ENCODE results near the gene RNU6-8. TPM values are rescaled to one million over a fixed set of nuclear protein-coding genes. Genes with fewer than 3 reads are reported as not detected.

The RNU6-8 gene
- total RNA-seq, 1 donor from 2014 or later: not detected

DNA sequence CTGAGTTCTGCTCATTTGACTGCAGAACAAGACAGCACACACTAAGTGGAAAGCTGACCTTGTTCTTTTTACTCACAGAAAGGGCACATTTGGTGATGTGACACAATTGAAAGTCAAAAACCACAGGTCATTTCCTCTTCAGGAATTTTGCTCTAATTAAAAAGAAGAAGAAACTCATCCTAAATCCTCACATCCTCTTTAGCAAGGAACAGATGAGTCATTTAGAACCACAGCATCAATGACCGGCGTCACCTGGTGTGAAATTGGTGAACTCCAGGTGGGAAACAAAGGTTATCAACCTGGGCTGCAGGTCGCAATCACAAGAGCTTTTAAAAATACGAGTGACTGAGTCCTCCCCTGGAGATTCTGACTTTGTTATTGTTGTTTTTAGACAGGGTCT, 2.9 kb upstream of the RNU6-8 start:
- DNase-seq (ENCODE audit: low spot score): no peak
- ATAC-seq: no peak

DNA sequence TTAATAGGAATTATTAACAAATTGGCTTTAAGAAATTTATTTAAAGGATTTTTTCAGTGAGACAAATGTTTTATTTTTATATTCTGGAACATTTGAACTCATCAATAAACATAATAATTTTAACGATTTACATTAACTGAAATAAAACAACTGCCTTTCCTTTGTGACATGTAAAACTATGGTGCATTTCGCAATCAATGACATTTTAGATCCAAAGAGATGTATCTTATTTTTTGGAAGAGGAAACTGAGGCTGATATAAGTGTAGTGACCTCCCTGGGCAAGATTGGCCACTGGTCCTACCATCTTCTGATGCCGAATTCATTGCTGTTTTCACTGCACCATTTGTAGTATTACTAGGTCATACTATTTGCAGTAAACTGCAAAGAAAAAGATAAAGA, 2.5 kb upstream of the RNU6-8 start:
- DNase-seq (ENCODE audit: low spot score): no peak
- ATAC-seq: no peak

DNA sequence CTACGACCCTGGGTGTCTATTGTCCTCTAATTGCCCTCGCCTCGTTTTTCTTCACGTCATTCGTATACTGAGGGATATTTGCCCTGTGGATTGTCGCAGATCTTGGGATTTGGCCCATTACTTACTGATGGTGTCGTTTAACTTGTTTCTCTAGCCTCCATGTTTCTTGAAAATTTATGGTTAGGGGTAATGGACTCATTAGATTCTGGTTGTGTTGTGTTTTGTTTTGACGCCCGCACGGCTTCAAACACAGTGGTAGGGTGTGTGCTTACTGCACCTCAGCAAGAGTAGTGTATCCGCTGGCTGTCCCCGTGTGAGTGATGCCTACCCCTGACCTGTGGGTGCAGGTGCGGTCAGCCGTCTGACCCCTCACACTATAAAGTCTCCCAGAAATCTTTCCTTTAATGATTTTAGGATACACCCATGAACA, 874 bp upstream of the RNU6-8 start:
- DNase-seq (ENCODE audit: low spot score) (peak; percentile 51), ATAC-seq (peak; percentile 29)

DNA sequence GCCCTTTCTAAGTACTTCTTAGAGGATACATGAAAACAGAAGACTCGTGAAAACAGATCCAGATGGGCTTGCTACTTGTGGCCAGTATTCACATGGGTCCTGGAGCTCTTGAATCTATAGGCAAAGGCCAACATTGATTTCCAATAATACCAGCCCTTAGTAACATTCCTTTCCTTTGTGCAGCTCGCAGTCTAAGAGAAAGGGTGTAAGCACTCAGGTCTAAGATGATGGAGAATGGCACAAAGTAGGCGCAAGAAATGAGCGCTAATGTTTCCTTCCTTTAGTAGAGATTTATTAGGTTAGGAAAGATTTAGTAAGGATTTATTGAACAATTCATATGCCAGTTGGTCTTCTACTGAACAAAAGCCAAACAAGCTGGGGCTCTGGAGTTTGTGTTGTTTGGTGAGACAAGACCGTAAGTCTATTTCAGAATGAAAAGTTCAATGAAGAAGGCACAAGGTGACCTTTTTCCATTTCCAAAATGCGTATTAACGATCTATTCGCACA, 525 bp downstream of the RNU6-8 start:
- DNase-seq (ENCODE audit: low spot score): no peak
- no peak for ATAC-seq

DNA sequence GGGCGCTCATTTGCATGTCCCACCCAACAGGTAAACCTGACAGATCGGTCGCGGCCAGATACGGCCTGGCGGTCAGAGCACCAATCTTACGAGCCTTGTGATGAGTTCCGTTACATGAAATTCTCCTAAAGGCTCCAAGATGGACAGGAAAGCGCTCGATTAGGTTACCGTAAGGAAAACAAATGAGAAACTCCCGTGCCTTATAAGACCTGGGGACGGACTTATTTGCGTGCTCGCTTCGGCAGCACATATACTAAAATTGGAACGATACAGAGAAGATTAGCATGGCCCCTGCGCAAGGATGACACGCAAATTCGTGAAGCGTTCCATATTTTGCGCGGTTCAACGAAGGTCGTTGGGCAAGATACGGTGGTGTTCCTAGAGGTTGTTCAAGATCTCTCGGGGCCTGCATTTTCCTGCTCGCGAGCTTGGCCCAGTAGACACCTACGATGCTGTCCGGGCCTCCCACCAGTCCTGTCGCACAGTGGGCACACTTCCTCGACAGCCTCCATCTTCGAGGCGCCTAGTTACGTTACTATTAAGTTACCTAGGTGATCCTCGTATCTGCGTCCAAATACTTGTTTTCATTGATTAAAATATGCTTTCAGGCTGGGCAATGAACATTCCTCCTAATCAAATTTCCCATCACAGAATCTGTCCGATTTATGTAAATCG, 1.1 kb downstream of the RNU6-8 start, which contains the start of gene RNU6-7:
TSS of gene RNU6-7 (plus strand) at position 230 of the 675 bp plus-strand sequence.
- no peak for DNase-seq (ENCODE audit: low spot score)

DNA sequence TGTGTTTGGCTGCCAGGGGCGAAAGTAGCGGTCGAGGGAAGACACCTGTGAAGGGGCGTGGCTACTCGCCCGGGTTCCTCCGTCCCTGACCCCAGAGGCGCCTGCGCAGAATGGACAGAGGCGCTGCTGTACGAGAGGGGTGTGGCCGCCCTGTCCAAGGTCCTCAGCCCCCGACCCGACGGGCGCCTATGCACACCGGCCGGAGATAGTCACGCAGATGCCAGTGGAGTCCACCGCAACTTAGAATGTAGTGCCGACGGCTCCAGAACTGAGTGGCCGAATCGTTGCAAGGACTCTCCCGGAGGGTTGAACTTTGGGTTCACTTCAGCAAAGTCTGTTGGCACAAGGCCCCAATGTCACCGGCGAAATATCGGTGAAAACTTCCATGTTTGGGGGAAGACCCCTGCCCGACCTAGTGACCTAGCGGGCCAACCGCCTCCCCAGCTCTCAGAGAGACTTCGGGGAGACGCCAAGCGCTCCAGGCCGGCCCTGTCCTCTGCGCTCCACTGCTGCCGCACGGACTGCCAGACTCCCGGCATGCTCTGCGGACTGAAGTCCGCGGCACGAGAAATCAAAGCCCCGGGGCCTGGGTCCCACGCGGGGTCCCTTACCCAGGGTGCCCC, 1.8 kb downstream of the RNU6-8 start:
- ATAC-seq (peak; percentile 81), DNase-seq (ENCODE audit: low spot score) (peak; percentile 97)

More for the DNA sequence above, 1.1 kb downstream of the RNU6-8 start, which contains the start of gene RNU6-7:
- ATAC-seq: no peak

DNA sequence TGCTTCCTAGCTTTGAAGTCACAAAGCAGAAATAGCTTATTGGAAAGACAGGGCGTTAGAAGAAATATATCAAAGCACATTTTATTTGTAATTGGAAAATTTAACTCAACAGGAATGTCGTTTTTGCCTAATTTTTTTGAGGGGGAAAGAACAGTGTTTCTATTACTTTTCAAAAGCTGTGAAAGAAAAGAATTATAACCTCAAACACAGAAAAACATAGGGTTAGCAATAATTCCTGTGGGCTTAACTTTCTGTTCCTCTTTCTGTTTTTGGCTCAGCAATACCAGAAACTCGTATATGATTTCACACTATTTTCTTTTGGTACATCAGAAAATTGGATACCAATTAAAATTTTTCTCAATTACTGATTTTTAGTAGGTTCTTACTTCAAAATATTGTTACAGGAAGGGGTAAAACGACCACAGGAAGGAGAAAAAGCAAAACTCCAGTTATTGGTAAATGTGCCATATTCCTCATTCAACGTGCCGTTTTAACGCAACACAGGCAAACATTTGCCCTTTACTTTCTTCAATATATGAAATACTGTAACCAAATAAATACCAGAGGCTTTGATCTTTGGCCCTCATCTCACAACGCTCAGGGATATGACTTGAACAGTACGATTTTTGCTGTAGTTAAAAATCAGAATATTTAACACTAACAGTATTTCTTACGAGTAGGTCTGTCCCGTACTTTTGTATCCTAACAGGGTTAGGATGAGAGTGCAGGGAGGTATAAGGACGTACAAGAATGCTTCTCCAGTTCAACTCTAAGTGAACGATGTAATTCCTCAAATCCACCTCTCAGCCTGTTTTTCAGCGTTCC, 2.5 kb downstream of the RNU6-8 start:
- DNase-seq (ENCODE audit: low spot score): no peak
- ATAC-seq: no peak

DNA sequence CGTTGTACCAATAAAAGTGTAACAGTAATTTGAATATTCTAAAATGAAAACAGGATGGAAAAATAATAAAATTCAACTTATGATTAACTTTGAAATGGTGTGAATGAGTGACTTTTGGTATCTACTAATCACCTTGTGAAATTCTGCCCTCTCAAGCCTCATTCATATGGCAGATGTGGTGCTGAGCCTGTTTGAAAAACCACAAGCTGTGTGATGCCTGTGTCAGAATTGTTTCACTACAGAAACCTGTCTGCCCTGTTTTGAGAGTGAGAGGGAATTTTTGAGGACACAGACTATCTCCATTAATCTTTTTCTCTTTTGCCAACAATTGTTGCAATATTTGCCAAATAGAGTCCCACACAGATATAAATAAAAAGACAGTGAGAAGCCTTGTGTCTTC, 5.2 kb downstream of the RNU6-8 start:
- ATAC-seq: no peak

DNA sequence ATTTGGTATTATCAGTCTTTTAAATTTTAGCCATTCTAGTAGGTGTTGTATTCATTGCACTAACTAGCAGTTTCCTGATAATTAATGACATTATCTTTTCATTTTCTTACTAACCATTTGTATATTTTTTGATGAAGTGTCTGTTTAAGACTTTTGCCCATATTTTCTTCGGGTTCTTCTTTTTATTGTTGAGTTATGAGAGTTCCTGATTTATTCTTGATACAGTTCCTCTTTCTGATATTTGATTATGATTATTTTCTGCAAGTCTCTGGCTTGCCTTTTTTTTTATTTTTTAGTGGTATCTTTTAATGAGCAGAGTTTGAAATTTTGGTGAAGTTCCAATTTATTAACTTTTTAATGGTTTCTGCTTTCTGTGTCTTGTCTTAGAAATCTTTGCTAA, 7.4 kb downstream of the RNU6-8 start:
- no peak for ATAC-seq
- DNase-seq (ENCODE audit: low spot score): no peak

More for the DNA sequence above, 5.2 kb downstream of the RNU6-8 start:
- no peak for DNase-seq (ENCODE audit: low spot score)

DNA sequence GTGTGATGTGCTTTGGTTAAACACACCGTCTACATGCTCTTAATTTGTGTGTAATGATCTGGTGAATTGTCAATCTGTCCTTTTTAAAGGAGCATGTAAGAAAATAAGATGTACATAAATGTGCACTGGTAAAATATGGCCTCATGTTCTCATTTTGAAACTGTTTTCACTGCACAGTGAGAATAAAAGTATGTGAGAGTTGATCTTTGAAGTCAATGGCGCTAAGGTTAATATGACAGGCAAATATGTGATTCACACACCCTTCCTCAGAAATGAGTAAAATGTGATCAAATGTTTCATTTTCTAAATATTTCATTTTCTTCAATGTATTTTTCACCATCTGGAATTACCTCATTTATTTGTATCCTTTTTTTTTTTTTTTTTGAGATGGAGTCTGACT, 9.5 kb downstream of the RNU6-8 start:
- ATAC-seq: no peak

DNA sequence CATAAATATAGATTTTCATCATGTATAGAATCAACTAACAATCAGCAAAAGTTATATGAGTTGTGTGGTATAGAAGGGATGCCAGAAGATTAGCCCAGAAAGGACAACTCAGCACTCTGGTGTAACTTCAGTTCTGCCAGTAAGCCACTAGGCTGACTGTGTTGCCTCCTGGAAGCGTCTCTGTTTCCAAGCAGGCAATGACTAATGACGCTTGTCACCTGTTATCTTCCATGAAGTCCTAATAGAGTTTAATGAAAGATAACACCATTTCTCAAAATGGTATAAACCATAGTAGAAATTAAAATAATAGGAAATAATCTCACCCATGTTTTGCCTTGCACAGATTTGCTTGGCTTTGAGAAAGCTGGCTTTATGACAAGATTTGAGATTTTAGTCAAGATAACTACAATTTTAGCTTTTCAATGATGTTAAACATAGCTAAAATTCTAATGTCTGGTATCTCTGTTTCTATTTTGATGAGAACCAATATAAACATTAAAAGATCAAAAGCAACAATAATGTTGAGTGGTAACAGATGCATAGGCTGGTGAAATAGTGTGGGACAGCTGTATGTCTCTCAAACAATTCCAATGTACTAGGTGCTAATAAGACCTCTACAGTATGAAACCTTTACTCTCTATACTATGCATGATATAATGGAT, 10.2 kb downstream of the RNU6-8 start:
- DNase-seq (ENCODE audit: low spot score) (no peak), ATAC-seq (no peak)

More for the DNA sequence above, 9.5 kb downstream of the RNU6-8 start:
- no peak for DNase-seq (ENCODE audit: low spot score)

DNA sequence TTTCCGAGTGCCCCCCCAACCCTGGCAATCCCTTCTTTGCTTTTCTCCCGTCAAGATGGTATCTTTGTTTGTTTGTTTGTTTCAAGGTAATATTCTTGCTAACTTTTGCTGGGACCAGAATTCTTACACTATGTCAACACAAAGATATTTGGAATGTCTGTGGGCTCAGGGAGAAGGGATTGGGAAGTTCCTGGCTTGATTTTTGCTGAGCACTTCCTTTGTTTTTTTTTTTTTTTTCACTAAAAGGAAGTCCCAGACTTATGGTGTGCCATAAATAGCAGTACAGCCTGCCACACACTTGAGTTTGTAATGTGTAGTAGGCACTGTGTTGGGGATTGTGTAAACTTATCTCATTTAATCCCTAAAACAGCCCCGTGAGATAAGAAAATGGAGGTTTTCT, 12.4 kb downstream of the RNU6-8 start:
- ATAC-seq (no peak), DNase-seq (ENCODE audit: low spot score) (no peak)

DNA sequence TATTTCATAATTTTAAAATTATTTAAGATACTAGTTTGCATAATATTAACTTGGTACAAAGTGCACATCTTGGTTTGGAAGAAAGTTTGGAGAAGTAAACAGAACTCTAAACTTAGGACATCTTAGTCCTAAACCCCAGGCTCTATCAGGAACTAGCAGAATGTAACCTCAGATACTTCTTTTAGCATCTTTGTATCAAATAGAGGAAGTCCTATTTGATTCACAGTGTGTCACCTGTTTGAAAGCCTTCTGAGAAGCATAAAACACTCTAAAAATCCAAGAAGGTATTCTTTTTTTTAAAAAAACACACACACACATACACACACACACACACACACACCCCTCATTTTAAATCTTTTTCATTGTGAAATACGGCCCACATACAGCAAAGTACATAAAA, 13.3 kb downstream of the RNU6-8 start:
- DNase-seq (ENCODE audit: low spot score) (no peak), ATAC-seq (no peak)

DNA sequence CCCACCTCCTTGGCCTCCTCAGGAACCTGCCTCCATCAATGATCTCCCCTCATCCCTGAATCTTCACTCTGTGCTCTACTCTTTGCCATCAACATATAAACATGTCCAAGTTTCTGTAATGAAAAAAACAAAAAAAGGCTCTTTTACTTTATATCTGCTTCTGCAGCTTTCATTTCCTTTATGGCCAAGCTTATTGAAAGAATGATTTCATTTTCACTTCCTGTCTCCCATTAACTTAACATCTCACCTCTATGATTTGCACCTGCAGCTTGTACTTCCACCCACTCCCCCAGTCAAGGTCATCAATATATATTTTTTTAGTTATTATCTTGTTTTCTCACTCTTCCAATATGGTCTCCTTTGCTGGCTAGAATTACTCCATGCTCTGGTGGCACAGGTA, 16.8 kb downstream of the RNU6-8 start:
- DNase-seq (ENCODE audit: low spot score) (no peak), ATAC-seq (no peak)

DNA sequence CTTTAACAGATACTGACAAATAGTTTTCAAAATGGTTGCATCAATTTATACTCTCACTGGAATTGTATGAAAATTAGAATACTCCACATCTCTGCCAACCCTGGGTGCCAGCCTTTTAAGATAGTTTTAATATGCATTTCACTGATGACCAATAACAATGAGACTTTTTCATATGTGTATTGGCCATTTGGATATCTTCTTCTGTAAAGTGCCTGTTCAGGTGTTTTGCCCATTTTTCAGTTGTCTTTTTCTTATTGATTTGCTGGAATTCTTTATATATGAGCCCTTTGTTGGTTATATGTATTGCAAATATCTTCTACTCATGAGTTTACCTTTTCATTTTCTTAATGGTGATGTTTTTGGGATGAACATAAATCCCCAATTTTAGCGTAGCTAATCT, 18.0 kb downstream of the RNU6-8 start:
- DNase-seq (ENCODE audit: low spot score): no peak
- ATAC-seq: no peak

DNA sequence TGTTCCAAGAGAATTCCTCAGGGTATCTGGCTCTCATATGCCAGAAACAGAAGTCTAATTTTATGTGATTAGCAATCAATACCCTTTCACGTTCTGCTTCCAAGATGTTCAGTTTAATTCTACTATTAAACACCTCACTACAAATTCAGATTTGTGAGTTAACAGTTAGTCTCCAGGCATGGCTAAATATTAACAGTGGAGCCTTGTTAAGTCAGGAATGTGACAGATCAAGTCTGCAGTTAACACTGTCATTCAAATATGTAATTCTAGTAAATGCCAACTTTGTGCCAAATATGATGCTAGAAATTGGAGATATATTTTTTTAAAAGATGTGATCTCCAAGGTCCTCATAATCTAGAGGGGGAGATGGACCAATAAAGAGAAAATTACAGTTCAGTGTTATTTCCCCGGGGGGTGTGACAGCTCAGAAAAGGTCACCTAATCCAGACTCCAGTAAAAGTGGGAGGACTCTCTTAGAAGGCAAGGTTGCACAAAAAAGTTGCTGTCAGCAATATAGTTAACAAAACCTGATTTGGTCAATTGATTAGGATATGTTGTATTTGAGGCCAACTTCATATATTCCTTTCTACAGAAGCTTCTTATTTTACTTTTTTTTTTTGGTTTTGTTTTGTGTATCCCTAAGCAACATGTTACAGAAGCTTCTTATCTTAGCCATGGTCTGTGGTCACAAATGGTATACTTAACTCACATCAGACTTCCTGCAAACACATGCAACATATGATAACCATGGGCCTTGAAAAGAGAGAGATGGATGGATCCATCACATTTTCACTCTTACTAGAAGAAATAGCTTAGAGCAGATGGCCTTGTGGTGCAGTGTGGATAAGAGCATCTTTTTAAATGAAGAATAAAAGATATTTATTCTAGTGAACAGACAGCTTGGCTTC, 19.7 kb downstream of the RNU6-8 start:
- DNase-seq (ENCODE audit: low spot score) (no peak), ATAC-seq (no peak)

DNA sequence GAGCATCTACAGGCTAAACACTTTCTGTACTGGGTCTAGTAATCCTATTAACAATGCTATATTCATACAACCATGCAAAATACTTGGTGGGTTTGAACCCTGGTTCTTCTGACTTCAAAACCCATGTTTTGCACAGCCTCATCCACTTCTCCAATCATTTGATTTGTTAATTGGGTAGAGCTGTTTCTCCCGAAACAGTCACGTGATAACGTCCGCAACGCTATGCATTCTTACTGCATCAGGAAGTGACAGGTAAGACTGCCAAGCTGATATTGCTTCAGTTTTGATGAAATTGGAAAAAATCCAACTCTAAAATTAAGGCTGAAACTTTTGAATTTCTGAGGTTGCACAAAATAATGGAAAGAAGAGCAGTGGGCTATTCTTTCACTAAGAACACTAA, 31.6 kb downstream of the RNU6-8 start:
- no peak for DNase-seq (ENCODE audit: low spot score)
- ATAC-seq: no peak

DNA sequence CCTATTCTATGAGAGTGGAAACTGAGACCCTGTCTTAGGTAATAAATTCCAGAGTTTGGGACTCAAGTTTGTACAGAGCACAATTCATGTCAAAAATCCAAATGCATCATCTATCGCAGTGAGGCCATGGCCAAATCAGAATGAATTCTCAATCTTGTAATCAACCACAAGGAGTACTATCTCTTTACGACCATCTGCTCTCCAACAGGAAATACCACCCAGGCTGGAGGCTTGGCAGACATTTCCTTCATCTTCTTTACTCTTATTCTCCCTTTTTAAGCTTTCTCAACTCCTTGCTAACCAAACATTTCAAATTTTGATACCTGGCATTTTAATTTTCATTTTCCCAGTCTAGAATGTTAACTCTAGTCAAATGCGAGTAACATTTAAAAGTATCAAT, 33.9 kb downstream of the RNU6-8 start:
- DNase-seq (ENCODE audit: low spot score) (no peak), ATAC-seq (no peak)

DNA sequence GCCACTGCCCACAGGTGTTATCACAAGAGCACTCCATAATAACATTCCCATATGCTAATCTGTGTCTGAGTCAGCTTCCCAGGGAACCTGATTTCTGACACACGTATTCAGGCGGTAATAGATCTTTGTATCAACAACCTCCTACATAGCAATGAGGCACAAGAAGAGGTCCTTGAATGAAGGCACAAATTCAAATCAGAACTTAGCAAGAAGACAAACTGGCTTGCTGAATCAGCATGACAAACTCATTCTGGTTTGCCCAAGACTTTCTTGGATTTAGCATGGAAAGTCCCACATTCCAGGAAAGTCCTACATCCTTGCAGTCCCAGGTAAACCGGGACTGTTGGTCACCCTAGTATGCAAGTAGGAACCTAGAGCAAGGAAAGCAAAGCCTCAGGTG, 35.2 kb downstream of the RNU6-8 start:
- ATAC-seq (no peak), DNase-seq (ENCODE audit: low spot score) (no peak)

DNA sequence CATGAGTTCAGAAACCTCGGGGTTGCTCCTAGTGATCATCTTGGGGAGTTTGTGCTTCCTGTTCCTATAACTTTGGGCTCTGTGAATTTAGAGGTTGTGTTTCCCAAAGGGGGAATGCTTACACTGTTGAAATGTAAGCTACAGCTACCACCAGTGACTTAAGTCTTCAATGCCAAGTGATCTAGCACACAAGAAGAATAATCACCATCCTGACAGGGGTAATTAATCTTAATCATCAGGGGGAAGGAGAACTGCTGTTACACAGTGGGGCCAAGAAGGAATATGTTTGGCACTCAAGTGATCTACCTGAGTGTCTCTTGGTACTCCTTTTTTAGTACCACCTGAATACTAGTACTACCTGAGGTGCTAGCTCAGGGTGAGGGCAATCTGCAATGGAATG, 36.1 kb downstream of the RNU6-8 start:
- ATAC-seq (no peak), DNase-seq (ENCODE audit: low spot score) (no peak)

Data from left lobe of liver (tissue), 2 donors.